ENCODE results near the gene ASPSCR1.

The ASPSCR1 gene

DNA sequence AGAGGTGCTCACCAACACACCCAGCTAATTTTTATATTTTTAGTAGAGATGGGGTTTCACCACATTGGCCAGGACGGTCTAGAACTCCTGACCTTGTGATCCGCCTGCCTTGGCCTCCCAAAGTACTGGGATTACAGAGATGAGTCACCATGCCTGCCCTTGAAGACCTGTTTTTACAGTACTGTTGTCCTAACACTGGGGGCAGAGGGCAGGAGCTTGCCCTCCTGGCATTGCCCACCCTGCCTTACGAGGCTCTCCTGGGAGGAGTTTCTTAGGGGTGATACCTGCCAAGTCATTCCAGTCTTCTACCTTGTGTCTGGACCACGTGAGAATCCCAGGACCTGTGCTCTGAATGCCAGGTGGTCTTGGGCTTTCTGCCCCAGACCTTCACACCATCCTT, 2.7 kb downstream of the ASPSCR1 start:
- TF ChIP-seq, protein P1, sequence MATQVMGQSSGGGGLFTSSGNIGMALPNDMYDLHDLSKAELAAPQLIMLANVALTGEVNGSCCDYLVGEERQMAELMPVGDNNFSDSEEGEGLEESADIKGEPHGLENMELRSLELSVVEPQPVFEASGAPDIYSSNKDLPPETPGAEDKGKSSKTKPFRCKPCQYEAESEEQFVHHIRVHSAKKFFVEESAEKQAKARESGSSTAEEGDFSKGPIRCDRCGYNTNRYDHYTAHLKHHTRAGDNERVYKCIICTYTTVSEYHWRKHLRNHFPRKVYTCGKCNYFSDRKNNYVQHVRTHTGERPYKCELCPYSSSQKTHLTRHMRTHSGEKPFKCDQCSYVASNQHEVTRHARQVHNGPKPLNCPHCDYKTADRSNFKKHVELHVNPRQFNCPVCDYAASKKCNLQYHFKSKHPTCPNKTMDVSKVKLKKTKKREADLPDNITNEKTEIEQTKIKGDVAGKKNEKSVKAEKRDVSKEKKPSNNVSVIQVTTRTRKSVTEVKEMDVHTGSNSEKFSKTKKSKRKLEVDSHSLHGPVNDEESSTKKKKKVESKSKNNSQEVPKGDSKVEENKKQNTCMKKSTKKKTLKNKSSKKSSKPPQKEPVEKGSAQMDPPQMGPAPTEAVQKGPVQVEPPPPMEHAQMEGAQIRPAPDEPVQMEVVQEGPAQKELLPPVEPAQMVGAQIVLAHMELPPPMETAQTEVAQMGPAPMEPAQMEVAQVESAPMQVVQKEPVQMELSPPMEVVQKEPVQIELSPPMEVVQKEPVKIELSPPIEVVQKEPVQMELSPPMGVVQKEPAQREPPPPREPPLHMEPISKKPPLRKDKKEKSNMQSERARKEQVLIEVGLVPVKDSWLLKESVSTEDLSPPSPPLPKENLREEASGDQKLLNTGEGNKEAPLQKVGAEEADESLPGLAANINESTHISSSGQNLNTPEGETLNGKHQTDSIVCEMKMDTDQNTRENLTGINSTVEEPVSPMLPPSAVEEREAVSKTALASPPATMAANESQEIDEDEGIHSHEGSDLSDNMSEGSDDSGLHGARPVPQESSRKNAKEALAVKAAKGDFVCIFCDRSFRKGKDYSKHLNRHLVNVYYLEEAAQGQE (IDR thresholded peaks at IDR 0.05; ENCODE audit: insufficient read depth in 1 of 2, low read depth in 2 of 2, low read length in 2 of 2): no peak
- no peak for TF ChIP-seq TAF1 (IDR thresholded peaks at IDR 0.05; ENCODE audit: borderline replicate concordance, insufficient read depth, low read length)

DNA sequence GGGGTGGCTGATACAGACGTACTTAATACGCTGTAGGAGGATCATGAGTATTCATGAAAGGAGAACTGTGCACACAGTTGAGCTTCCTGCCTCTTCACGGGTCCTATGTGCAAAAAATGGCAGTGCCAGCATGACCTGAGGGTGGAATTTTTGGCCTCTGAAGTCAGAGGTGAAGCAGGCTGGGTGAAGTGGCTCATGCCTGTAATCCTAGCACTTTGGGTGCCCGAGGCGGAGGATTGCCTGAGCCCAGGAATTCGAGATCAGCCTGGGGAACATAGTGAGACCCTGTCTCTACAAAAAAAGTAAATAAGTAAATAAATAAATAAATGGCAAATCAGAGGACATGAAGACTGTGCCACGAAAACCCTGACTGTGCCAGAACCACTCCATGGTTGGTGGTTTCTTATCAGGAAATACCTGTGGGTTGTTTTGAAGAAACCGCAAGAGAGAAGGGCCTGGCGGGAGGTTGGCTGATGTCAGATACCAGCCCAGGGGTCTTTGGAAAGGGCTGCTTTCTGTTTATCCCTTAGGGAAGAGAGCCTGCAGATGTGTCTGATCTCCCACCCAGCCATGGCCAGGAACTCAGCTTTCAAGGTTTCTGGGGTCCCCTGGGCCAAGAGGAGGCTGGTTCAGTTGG, 3.4 kb downstream of the ASPSCR1 start:
- no peak for TF ChIP-seq SIN3A (IDR thresholded peaks at IDR 0.05; ENCODE audit: borderline replicate concordance, insufficient read depth, low read length)
- TF ChIP-seq POLR2AphosphoS5 (IDR thresholded peaks at IDR 0.05; ENCODE audit: low read depth, low read length): no peak
- TF ChIP-seq TAF1 (IDR thresholded peaks at IDR 0.05; ENCODE audit: borderline replicate concordance, insufficient read depth, low read length): no peak
- TF ChIP-seq, protein P1 (IDR thresholded peaks at IDR 0.05; ENCODE audit: insufficient read depth in 1 of 2, low read depth in 2 of 2, low read length in 2 of 2): no peak
- TF ChIP-seq FOXP2 (optimal IDR thresholded peaks at IDR 0.05; ENCODE audit: borderline replicate concordance, extremely low read depth, extremely low read length, insufficient read depth): no peak

GRCh38 chr17:81983011-81983638, 5.7 kb downstream of the ASPSCR1 start:
- no peak for TF ChIP-seq FOXP2 (optimal IDR thresholded peaks at IDR 0.05; ENCODE audit: borderline replicate concordance, extremely low read depth, extremely low read length, insufficient read depth)
- TF ChIP-seq, protein P1 (IDR thresholded peaks at IDR 0.05; ENCODE audit: insufficient read depth in 1 of 2, low read depth in 2 of 2, low read length in 2 of 2): no peak
- no peak for TF ChIP-seq TAF1 (IDR thresholded peaks at IDR 0.05; ENCODE audit: borderline replicate concordance, insufficient read depth, low read length)
- no peak for TF ChIP-seq SIN3A (IDR thresholded peaks at IDR 0.05; ENCODE audit: borderline replicate concordance, insufficient read depth, low read length)
- no peak for TF ChIP-seq POLR2AphosphoS5 (IDR thresholded peaks at IDR 0.05; ENCODE audit: low read depth, low read length)

DNA sequence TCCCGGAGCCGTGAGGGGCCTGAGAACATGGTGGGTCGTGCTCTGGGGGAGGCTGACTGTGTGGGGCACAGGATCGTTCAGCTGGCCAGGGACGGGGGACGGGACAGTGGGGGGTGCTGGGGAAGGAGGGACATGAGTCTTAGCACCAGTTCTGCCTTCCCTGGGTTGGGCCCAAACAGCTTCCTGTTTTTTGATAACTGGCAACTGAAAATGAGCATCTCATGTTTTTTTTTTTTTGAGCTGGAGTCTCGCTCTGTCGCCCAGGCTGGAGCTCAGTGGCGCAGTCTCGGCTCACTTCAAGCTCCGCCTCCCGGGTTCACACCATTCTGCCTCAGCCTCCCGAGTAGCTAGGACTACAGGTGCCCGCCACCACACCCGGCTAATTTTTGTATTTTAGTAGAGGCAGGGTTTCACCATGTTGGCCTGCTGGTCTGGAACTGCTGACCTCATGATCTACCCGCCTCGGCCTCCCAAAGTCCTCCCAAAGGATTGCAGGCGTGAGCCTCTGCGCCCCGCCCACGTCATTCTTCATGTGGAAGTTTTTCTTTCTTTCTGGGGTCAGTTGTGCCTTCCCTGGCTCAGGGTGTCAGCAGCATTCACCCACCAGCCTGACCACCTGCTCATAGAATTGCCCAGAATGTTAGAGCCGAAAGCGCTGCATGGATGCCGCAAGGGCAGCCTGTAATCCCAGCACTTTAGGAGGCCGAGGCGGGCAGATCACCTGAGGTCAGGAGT, 6.4 kb downstream of the ASPSCR1 start:
- TF ChIP-seq TAF1 (IDR thresholded peaks at IDR 0.05; ENCODE audit: borderline replicate concordance, insufficient read depth, low read length) (no peak), FOXP2 (optimal IDR thresholded peaks at IDR 0.05; ENCODE audit: borderline replicate concordance, extremely low read depth, extremely low read length, insufficient read depth) (no peak), SIN3A (IDR thresholded peaks at IDR 0.05; ENCODE audit: borderline replicate concordance, insufficient read depth, low read length) (no peak), POLR2AphosphoS5 (IDR thresholded peaks at IDR 0.05; ENCODE audit: low read depth, low read length) (no peak)
- TF ChIP-seq, protein P1 (IDR thresholded peaks at IDR 0.05; ENCODE audit: insufficient read depth in 1 of 2, low read depth in 2 of 2, low read length in 2 of 2): no peak
